HUDEP-2 (cell line): Measurements from ENCODE around the gene LBHD1.
"Not testable (repeated sequence)": the region's sequence is repeated elsewhere in the genome, so short reads cannot be mapped to it uniquely, and the experiment has no call there.

Experiments used
- DNase-seq, 76 experiments: peaks; one replicate each; lab custom pipeline; 2025; ENCODE audit not compliant: unreplicated experiment in 76 of 76; lab: John Stamatoyannopoulos, UW

LBHD1 gene

DNA sequence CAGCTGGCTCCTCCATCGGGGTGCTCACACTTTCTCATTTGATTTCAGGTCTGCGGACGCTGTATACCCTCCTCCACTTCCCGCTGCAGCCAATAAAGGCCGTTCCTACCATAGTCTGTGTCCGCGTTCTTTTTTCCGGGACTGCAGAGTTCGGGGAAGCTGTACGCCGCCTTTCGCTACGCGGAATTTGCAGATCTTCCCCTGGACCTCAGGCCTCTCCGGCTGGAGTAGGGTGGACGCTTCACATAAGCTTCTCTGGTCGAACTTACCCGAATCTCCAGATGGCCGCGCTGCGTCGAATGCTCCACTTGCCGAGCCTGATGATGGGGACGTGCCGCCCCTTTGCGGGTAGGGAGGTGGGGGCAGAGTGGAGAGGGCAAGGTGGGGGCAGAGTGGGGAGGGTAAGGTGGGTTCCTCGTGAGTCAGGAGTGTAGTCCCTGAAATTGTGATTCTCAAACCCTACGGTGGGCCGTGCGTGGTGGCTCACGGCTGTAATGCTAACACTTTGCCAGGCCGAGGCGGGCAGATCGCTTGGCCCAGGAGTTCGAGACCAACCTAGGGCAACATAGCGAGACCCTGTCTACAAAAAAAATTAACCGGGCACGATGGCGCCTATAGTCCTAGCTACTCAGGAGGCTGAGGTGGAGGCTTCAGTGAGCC, 6.3 kb downstream of the LBHD1 start:
- DNase-seq = peak in 25 of 76 experiments; percentile 19 to 64 (median 40)

GRCh38 chr11:62665075-62665598, 6.9 kb downstream of the LBHD1 start, which contains the start of the genes C11orf98 and CSKMT:
TSS of gene C11orf98 (minus strand) at chr11:62665210. CDS start at chr11:62665169, 41 bp downstream.
TSS of gene CSKMT (plus strand) at chr11:62665312. CDS start at chr11:62665880, 568 bp downstream.
- DNase-seq = peak in 74 of 76 experiments; percentile 41 to 96 (median 89)

GRCh38 chr11:62664405-62665074, 7.5 kb downstream of the LBHD1 start:
- peak in 9 of 76 experiments; percentile 48 to 64 (median 55) for DNase-seq

- DNase-seq = no peak
These were observed 15.2 kb downstream of the LBHD1 start for GRCh38 chr11:62656796-62657429.

DNA sequence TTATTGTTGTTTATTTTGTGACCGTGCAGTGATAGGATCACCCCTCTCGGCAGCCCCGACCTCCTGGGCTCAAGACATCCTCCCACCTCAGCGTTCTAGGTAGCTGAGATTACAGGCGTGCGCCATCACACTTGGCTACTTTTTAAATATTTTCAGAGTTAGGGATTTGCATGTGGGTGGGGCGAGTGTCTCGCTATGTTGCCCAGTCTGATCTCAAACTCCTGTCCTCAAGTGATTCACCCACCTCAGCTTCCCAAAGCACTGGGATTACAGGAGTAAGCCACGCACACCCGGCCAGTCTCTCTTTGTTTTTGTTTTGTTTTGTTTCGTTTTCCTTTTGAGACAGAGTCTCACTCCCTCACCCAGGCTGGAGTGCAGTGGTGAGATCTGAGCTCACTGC, 17.8 kb downstream of the LBHD1 start:
- DNase-seq = no peak

DNA sequence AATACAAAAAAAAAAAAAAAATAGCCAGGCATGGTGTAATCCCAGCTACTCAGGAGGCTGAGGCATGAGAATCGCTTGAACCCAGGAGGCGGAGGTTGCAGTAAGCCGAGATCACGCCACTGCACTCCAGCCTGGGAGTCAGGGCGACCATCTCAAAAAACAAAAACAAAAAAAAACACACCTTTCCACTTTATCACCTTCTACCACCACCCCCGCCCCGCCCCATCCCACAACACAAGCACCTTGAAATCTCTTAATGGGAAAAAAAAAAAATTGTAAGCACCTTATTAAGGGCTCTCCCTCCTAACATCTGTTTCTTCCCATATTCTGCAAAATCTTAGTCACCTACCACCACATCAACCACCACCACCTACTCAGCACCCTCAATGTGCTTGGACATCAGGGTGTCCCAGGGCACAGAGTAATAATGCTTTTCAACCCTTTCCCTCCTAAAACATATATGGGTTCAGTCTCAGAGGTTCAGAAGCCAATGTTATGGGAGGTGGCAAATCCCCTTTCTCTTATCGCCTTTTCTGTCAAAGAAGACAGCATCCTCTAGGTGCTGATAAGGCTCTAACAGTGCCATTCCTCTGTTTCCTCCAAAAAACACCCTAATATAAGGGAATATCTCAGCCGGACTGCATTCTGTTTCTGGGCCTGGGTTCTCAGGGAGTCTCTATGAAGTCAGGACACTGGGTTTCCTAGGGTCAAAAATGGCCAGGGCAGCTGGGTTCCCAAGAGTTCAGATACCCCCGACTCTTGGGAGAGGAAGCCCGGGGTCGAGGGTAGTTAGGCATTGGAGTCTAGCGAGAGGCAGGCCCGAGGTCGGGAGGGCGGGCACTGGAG, 19.7 kb downstream of the LBHD1 start:
- peak in 2 of 76 experiments; percentile 12 to 50 for DNase-seq

GRCh38 chr11:62650283-62650682, 21.8 kb downstream of the LBHD1 start:
- DNase-seq = not testable (repeated sequence)

DNA sequence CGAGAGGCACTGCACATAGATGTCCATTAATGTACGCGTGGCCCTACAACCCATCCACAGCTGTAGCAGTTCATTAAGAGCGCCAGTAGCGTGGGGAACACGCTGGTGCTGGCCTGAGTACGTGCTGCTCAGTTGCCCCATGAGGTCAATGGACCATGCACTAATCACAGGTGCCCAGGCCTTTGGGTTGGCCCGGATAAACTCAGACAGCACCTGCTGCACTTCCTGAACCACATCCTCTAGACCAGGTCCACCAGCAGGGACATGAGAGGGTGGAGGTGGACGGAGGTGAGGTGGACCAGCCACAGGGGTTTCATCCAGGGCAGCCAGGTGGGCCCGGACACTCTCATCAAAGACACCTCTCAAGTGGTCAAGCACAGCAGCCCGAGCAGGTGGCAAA, 22.6 kb downstream of the LBHD1 start:
- no peak for DNase-seq

GRCh38 chr11:62648967-62649364, 23.1 kb downstream of the LBHD1 start:
- DNase-seq = no peak

DNA sequence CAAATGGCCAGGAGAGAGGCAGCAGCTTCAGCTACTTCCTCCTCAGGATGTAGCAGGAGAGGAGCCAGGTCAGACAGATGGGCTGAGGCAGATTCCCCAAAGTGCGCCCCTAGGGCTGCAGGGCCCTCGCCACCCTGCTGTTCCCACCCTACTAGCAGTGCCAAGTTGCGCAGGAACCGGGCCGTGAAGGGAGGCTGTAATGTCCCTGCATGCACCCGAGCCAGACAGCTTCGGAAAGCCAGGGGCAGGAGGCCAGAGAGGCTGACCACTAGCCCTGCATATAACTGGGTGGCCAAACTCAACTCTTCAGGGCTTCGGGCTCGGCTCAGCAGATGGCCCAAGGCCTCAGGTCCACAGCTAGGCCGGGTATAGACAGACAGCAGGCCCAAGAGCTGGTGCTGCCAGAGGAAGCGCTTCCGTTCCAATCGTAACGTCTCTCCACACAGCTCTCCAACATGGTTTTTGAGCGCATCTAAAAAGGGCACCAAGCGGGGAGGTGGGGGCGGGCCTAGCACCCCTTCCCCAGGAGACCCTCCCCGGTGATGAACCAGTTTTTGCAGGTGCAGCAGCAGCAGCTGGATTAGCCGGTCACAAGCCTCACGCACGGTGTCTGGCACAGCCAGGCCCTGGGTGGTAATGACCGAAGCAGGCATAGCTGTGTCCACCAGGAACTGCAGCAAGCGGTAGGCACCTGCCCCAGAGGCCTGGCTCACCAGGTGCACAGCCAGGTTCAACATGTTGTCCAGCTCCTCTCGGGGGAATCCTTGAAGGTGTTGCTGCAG, 23.7 kb downstream of the LBHD1 start:
- no peak for DNase-seq

DNA sequence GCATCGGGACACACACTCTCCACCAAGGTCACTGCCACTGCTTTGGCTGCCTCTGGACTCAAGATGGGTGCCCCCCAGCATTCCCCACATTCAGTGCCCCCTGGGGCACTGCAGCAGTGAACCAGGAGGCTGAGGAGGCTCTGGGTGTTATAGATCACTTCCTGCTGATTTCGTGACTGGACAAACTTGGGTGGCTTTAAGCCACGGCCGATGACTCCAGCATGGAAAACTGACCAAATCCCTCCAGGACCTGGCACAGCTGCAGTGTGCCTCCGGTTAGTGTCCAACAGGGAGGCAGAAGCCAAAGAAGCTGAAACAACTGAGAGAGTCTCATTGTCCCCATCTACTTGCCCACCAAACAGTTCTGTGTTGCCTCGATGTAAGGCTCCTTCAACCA, 24.5 kb downstream of the LBHD1 start:
- DNase-seq = no peak

DNA sequence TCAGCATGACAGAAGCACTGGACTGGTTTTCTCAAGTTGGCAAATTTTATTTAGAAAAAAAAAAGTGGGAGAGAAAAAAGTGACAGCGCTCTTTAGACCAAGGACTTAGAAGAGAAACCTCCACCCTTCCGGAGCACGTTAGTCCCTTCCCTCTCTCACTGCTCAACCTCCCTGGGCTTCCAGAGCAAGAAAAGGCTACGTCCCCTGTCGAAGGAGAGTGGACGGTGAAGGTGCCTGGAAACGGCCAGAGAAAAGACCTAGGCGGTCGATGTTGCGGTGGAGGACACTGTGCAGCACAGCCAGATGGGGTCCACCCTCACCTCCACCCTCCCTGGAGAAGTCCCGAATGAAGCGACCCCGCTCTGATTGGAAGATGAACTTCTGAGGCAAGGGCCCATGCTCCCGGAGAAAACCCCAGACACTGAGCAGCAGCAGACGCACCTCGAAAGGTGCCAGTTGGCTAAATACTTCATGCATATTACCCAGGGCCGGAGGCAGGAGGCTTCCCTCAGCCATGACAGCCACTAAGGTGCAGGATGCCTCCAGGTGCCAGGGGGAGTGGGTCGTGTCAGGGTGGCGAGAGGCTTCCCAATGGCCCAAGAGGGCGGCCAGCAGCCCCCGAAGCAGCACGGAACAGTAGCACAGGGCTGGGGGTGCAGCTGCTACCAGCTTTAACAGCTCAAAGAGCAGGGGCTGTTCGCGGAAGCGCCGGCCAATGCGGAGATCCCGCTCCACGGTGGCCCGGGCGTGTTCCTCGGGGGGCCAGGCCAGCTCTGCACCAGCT, 25.1 kb downstream of the LBHD1 start:
- peak in 1 of 76 experiments; percentile 16 for DNase-seq

DNA sequence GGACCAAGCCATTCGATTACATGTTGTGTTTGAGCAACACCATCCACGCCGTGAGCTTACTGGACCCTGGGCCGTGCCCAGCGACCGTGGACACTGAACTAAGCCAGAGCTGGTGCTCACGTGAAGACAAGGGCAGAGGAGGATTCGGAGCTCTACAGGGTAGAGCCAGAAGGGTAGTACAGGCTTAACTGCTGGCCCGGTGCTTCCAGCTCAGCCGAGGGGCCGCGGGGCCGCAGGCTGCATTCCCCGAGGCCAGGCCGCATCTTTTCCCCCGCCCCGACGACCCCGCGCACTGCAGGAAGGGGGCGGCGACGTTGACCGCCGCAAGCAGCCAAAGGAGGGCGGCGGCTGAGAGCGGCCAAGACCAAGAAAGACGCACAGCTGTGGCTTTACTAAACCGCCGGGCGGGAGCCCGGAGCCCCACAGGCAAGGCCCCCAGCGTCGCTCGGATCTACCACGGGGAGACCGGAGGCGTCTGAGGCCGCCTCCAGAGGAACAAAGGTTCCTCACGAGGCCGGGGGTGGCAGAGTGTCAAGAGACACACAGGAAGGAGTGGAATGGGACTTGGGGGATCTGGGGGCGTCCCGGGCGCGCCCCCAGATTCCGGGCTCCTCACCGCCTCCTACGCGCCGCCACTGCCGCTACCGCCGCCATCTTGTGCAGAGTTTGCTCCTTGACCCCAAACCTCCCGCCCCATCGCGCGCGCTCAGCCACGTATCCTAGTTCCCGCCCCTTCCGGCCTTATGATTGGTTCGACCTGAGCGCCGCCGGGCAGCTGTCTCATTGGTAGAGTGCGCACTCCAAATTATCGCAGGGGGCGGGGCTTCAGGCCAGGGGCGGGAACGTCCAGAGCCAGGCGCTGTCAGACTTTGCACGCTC, 25.9 kb downstream of the LBHD1 start, which contains the start of gene GANAB:
Gene GANAB, minus strand, starts transcription at position 668 of the 879 bp plus-strand sequence. Its CDS starts 14 bp downstream, at position 654.
- DNase-seq = peak in 74 of 76 experiments; percentile 81 to 99 (median 97)

DNA sequence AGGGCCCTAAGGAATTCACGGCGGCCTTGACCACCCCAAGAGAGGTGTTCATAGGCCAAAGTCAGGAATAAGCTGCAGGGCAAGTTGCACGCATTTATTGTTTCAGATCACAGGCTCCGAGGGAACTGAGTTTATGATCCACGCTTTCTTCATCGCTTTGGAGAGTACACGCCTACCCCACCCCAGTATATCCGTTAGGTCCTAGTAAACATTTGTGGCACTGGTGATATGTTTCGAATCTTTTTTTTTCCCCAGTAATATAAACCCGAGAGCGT, 26.5 kb downstream of the LBHD1 start:
- no peak for DNase-seq

- DNase-seq = no peak
These were observed 27.8 kb downstream of the LBHD1 start for GRCh38 chr11:62644220-62644619.

- peak in 6 of 76 experiments; percentile 2 to 28 (median 12) for DNase-seq
These were observed 39.6 kb downstream of the LBHD1 start for GRCh38 chr11:62632492-62632891.

DNA sequence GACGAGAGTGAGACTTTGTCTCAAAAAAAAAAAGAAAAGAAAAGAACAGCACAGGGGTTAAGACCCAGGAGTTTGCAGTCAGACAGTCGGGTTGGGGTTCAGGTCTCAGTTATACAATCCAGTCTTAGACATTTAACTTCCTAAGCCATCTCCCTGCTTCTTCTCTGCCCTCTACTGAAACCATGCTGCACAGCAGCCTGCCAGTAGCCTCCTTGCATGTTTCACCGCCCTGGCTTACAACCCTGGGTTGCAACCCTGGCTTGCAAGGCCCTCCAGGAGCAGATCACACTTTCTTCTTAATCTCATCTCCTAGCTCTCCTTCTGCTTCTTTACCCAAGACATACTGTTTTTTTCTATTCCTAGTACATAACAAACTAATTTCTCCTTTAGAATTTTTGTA, 44.4 kb downstream of the LBHD1 start:
- peak in 1 of 76 experiments; percentile 12 for DNase-seq

GRCh38 chr11:62622476-62623089, 49.5 kb downstream of the LBHD1 start:
- DNase-seq = no peak
